Activated CD8-positive, alpha-beta T cell treated with anti-CD3 and anti-CD28 coated beads, Interleukin-2, amount 10 ng/mL, durations not matched to agents 7 days and 5 days (primary cell): ENCODE results near the gene TBC1D5. TPM values are rescaled to one million over a fixed set of nuclear protein-coding genes. Genes with fewer than 3 reads are reported as not detected.
"Not testable (repeated sequence)": the region's sequence is repeated elsewhere in the genome, so short reads cannot be mapped to it uniquely, and the experiment has no call there.

Experiments
- ATAC-seq: fragments of 150-1000 bp; cut with Tn5 transposase; one replicate; pipeline ENCODE4 v1.10.0; 2021; ENCODE audit warnings: moderate library complexity
- CTCF ChIA-PET: fragments of 350-600 bp; sonication (Branson Sonifier 250); formaldehyde crosslinking; loops from one replicate; lab custom pipeline; 2021; ENCODE audit warnings: antibody characterized with exemption; lab: Charles Lee
- POLR2A ChIA-PET: fragments of 350-600 bp; sonication (Branson Sonifier 250); formaldehyde crosslinking; loops from one replicate; lab custom pipeline; 2021; ENCODE audit warnings: antibody characterized with exemption; lab: Charles Lee
- DNase-seq: peaks from one replicate; pipeline ENCODE4 v3.0.0-alpha.2; 2020
- H3K27ac Mint-ChIP-seq: one replicate; pipeline ENCODE4 v1.8.0; 2021; ENCODE audit warnings: mild to moderate bottlenecking, mixed read lengths
- H3K27me3 Mint-ChIP-seq: one replicate; pipeline ENCODE4 v1.8.0; 2021; ENCODE audit warnings: low read depth, mixed read lengths
- H3K36me3 Mint-ChIP-seq: one replicate; pipeline ENCODE4 v1.8.0; 2021; ENCODE audit warnings: low read depth, mixed read lengths
- H3K4me1 Mint-ChIP-seq: one replicate; pipeline ENCODE4 v1.8.0; 2021; ENCODE audit warnings: low read depth, mixed read lengths
- H3K4me3 Mint-ChIP-seq: one replicate; pipeline ENCODE4 v1.8.0; 2021; ENCODE audit warnings: mild to moderate bottlenecking, mixed read lengths
- H3K9me3 Mint-ChIP-seq: one replicate; pipeline ENCODE4 v1.8.0; 2022; ENCODE audit warnings: mixed read lengths; ENCODE audit not compliant: insufficient read depth
- total RNA-seq, 2 experiments: library from RNA; stranded (reverse); gene quantifications; one replicate each; pipeline ENCODE4 v1.2.3, GENCODE V29; 2021

TBC1D5 gene
- total RNA-seq, 2 experiments from 2014 or later, result 51.2 to 52.8 TPM

DNA sequence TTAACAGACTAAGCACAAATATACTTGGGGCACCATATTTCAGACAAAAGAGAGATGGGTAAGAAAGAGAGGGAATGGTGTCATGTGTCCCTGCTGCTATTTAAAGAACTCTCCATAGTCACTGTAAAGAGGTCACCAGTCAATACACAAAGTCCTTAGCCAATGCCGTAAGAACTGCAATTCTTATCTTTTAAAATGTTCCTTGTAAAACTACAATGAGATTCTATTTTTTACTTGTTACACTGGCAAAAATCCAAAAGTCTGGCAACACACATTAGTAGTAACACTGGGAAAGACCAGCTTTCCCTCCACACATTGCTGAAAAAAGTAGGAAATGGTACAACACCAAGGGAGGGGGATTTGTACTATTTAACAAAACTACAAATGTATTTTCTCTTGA lies 189.4 kb downstream of the TBC1D5 start:
- no peaks in the 10 kb centered on the region for H3K27me3 Mint-ChIP-seq
- no peaks in the 10 kb centered on the region for H3K4me1 Mint-ChIP-seq
- H3K4me3 Mint-ChIP-seq, result no peak overlapping the region
- DNase-seq (no peak), ATAC-seq (no peak)
- no peak overlapping the region for H3K27ac Mint-ChIP-seq
- peaks cover 2% of the 10 kb centered on the region for H3K36me3 Mint-ChIP-seq
- ChIA-PET CTCF (interaction anchor here (1.2 kb wide), 1 partner anchor 288 kb away, joined by 5 read pairs; no protein-coding TSS in a partner anchor), POLR2A (no interaction called here)
- H3K9me3 Mint-ChIP-seq, result no peaks in the 10 kb centered on the region

DNA sequence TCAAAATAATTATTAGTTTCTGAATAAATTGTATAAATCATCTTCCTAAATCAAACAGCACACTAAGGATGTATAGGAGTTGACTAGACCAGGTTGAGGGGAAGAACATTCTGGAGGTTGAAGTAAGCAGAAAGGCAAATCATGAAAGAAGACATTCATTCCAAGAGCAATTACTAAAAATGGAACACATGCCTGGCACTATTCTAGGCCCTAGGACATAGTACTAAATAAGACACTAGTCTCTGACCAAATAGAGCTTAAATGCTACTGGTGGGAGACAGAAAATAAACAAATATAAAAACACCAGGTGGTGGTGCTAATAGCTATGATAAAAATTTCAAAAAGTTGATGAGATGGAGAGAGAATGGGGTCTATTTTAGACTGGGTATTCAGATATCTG lies 190.1 kb downstream of the TBC1D5 start:
- CTCF ChIA-PET, result interaction anchor here (1.2 kb wide), 1 partner anchor 289 kb away, joined by 5 read pairs; no protein-coding TSS in a partner anchor
- ATAC-seq, result no peak

DNA sequence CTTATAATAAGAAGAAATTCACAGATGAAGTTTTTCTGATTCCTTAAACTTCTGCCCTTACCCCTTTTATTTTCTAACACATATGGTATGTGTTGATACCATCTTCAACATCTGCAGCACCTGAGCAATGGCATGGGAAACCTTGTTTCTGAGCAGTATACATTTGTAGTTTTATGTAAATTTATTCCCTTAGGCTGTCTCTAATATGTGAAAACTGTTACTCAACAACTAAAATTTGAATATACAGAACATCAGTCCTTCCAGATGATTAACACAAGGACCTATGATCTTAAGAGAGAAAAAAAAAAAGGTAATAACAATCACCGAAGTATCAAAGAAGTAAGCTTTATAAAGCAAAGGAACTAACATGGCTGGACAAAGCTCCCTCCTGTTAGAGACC lies 190.5 kb downstream of the TBC1D5 start:
- Mint-ChIP-seq H3K9me3 (no peaks in the 10 kb centered on the region), H3K36me3 (peaks cover 2% of the 10 kb centered on the region), H3K4me1 (no peaks in the 10 kb centered on the region), H3K4me3 (no peak overlapping the region), H3K27me3 (no peaks in the 10 kb centered on the region), H3K27ac (no peak overlapping the region)
- POLR2A ChIA-PET, result no interaction called here
- CTCF ChIA-PET, result interaction anchor here (1.2 kb wide), 1 partner anchor 289 kb away, joined by 5 read pairs; no protein-coding TSS in a partner anchor
- ATAC-seq (no peak), DNase-seq (no peak)

More for the DNA sequence above, 190.1 kb downstream of the TBC1D5 start:
- H3K4me1 Mint-ChIP-seq, result no peaks in the 10 kb centered on the region
- H3K9me3 Mint-ChIP-seq, result no peaks in the 10 kb centered on the region
- H3K27me3 Mint-ChIP-seq, result no peaks in the 10 kb centered on the region
- POLR2A ChIA-PET, result no interaction called here
- H3K36me3 Mint-ChIP-seq, result peaks cover 2% of the 10 kb centered on the region
- no peak overlapping the region for H3K4me3 Mint-ChIP-seq
- DNase-seq, result no peak
- no peak overlapping the region for H3K27ac Mint-ChIP-seq

DNA sequence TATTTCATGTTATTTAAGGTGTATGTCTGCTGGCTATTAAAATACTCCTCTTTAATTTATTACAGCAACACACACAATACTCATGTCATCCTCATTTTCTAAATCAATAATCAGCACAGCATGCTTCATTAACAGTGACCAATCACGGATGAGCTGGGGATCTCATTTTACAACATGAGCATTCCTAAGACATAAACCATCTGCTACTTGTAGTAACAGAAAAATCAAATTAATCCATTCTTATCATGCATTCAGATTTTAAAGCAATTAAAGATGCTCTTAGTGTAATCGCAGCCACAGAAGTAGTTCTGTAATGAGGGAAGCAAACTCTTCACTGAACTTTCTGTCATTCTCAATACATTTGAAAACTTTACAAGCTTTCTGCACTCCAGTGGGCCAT lies 191.1 kb downstream of the TBC1D5 start:
- Mint-ChIP-seq H3K36me3 (no peaks in the 10 kb centered on the region), H3K4me1 (no peaks in the 10 kb centered on the region), H3K27me3 (no peaks in the 10 kb centered on the region), H3K27ac (no peak overlapping the region), H3K4me3 (no peak overlapping the region), H3K9me3 (no peaks in the 10 kb centered on the region)
- POLR2A ChIA-PET, result no interaction called here
- DNase-seq (no peak), ATAC-seq (no peak)
- CTCF ChIA-PET, result no interaction called here

DNA sequence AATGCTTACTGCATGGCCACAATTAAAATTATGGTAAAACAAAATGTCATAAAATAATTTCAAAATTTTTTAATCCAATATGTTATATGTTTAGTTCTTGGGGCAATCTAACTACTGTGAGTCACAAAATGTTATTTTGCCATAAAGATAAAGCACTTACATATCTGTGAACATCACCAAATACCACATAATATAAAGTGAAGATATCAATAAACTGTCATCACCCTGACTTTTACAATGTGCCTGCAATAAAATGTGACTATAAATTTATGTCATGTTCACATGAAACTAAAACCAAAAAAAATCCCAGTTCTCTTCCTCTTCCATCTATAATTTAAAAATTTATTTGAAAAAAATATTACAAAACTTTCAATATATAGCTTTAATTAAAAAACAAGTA lies 191.8 kb downstream of the TBC1D5 start:
- CTCF ChIA-PET, result no interaction called here
- DNase-seq (no peak), ATAC-seq (no peak)
- no peaks in the 10 kb centered on the region for H3K27me3 Mint-ChIP-seq
- no peak overlapping the region for H3K4me3 Mint-ChIP-seq
- H3K36me3 Mint-ChIP-seq, result no peaks in the 10 kb centered on the region
- no peaks in the 10 kb centered on the region for H3K4me1 Mint-ChIP-seq
- POLR2A ChIA-PET, result no interaction called here
- H3K9me3 Mint-ChIP-seq, result no peaks in the 10 kb centered on the region
- no peak overlapping the region for H3K27ac Mint-ChIP-seq

DNA sequence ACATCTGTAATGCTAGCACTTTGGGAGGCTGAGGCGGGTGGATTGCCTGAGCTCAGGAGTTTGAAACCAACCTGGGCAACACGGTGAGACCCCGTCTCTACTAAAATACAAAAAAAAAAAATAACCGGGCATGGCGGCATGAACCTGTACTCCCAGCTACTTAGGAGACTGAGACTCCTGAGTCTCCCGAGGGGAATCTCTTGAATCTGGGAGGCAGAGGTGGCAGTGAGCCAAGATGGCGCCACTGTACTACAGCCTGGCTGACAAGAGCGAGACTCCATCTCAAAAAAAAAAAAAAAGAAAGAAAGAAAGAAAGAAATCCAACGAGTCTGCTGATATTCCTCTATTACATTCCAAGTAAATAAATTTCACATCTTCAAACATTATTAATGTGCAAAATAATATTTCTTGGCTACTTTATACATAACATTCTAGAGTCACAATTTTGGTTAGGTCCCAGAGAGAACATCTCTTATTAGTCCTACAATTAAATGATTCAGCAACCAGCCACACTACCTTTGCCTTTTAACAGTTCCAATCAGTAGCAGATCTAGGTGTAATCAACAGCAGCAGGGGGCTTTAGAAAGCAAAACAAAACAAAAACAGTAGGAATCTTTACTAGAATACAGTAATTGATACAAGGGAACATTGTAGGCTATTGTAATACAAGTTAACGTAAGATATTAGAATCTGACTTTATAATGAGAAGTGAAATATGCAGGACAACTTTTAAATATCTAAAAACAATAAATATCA lies 195.8 kb downstream of the TBC1D5 start:
- DNase-seq (no peak), ATAC-seq (no peak)
- H3K4me1 Mint-ChIP-seq, result no peaks in the 10 kb centered on the region
- no peak overlapping the region for H3K4me3 Mint-ChIP-seq
- ChIA-PET POLR2A (no interaction called here), CTCF (no interaction called here)
- no peaks in the 10 kb centered on the region for H3K27me3 Mint-ChIP-seq
- no peak overlapping the region for H3K27ac Mint-ChIP-seq
- no peaks in the 10 kb centered on the region for H3K9me3 Mint-ChIP-seq
- peaks cover 4% of the 10 kb centered on the region for H3K36me3 Mint-ChIP-seq

DNA sequence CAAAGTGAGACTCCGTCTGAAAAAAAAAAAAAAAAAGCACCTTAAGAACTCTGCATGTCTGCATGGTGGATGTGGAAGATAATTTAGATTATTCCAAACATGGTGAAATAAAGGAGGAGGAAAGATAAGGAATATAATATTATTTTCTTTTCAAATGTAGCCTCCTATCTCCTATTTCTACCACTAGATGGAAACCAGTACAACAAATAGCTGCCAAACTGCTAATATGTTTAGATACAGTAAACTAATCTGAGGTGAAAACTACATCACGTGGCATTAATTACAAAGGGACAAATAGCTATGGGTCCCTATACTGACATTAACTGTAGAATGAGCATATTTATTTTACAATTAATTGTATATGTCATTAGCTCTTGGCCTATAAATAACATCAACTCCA lies 197.8 kb downstream of the TBC1D5 start:
- H3K36me3 Mint-ChIP-seq, result peaks cover 4% of the 10 kb centered on the region
- no peaks in the 10 kb centered on the region for H3K4me1 Mint-ChIP-seq
- DNase-seq (no peak), ATAC-seq (no peak)
- H3K27ac Mint-ChIP-seq, result no peak overlapping the region
- no peak overlapping the region for H3K4me3 Mint-ChIP-seq
- POLR2A ChIA-PET, result no interaction called here
- H3K27me3 Mint-ChIP-seq, result no peaks in the 10 kb centered on the region
- CTCF ChIA-PET, result interaction anchor here (0.8 kb wide), 1 partner anchor 296 kb away, joined by 3 read pairs; no protein-coding TSS in a partner anchor
- no peaks in the 10 kb centered on the region for H3K9me3 Mint-ChIP-seq

DNA sequence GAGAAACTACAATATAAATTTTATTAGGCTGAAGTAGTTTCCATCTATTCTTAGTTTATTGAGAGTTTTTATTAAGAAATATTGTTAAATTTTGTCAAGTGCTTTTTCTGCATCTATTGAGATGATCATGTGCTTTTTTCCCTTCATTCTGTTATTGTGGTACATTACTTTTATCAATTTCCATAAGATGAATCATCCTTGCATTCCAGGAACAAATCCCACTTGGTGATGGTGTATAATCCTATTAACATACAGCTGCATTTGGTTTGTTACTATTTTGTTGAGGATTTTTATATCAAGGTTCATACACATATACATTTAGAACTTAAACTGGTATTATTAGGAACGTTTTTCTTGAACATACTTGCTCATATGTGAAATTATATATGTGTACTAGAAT lies 199.8 kb downstream of the TBC1D5 start:
- Mint-ChIP-seq H3K27me3 (no peaks in the 10 kb centered on the region), H3K9me3 (no peaks in the 10 kb centered on the region), H3K4me1 (no peaks in the 10 kb centered on the region), H3K4me3 (no peak overlapping the region), H3K36me3 (peaks cover 4% of the 10 kb centered on the region), H3K27ac (no peak overlapping the region)
- POLR2A ChIA-PET, result no interaction called here
- CTCF ChIA-PET, result no interaction called here
- ATAC-seq (no peak), DNase-seq (no peak)

DNA sequence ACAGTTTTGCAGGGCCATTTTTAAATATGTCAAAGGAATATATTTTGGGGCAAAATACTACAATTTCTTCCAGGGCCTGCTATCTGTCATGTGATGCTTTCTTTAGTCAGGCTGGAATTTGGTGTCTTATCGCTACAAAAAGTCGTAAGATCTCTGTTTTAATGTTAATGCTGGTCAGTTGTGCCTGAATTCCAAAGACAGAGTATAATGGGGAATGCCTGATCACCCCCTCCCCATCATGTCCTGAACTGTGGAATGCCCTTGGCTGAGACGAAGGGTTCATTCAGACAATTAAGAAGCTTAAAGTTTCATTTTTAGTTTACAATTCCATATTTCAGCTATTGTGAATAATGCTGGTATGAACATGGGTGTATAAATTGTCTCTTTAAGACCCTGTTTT lies 203.0 kb downstream of the TBC1D5 start:
- no peaks in the 10 kb centered on the region for H3K9me3 Mint-ChIP-seq
- ATAC-seq (no peak), DNase-seq (no peak)
- H3K4me1 Mint-ChIP-seq, result no peaks in the 10 kb centered on the region
- peaks cover 4% of the 10 kb centered on the region for H3K36me3 Mint-ChIP-seq
- no peaks in the 10 kb centered on the region for H3K27me3 Mint-ChIP-seq
- CTCF ChIA-PET, result no interaction called here
- POLR2A ChIA-PET, result no interaction called here
- no peak overlapping the region for H3K4me3 Mint-ChIP-seq
- H3K27ac Mint-ChIP-seq, result no peak overlapping the region

DNA sequence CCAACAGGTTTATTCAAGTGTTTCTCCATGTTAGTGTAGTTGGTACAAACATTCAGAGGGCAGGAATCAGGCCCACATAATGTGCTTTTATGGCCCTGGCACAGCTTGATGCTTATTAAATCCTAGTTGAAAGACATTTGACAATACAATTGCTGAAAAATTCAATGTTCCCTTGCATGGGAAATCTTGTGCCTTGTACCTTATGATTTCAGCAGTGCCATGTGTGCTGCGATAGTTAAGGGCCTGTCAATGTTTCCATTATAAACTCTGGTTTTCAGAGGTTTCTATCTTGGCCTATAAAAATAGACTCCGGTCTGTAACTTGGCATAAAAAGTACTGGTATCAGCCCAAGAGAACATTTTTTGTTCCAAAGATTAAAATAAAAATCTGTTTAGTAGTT lies 207.2 kb downstream of the TBC1D5 start:
- Mint-ChIP-seq H3K27ac (no peak overlapping the region), H3K4me1 (no peaks in the 10 kb centered on the region), H3K27me3 (no peaks in the 10 kb centered on the region), H3K4me3 (no peak overlapping the region), H3K9me3 (no peaks in the 10 kb centered on the region), H3K36me3 (peaks cover 4% of the 10 kb centered on the region)
- POLR2A ChIA-PET, result no interaction called here
- DNase-seq (no peak), ATAC-seq (no peak)
- CTCF ChIA-PET, result no interaction called here

DNA sequence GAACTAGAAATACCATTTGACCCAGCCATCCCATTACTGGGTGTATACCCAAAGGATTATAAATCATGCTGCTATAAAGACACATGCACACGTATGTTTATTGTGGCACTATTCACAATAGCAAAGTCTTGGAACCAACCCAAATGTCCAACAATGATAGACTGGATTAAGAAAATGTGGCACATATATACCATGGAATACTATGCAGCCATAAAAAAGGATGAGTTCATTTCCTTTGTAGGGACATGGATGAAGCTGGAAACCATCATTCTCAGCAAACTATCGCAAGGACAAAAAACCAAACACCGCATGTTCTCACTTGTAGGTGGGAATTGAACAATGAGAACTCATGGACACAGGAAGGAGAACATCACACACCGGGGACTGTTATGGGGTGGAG lies 210.0 kb downstream of the TBC1D5 start:
- H3K36me3 Mint-ChIP-seq, DNase-seq, H3K9me3 Mint-ChIP-seq, H3K4me1 Mint-ChIP-seq, H3K27ac Mint-ChIP-seq, CTCF ChIA-PET, H3K27me3 Mint-ChIP-seq, ATAC-seq, H3K4me3 Mint-ChIP-seq, POLR2A ChIA-PET: not testable (repeated sequence)

DNA sequence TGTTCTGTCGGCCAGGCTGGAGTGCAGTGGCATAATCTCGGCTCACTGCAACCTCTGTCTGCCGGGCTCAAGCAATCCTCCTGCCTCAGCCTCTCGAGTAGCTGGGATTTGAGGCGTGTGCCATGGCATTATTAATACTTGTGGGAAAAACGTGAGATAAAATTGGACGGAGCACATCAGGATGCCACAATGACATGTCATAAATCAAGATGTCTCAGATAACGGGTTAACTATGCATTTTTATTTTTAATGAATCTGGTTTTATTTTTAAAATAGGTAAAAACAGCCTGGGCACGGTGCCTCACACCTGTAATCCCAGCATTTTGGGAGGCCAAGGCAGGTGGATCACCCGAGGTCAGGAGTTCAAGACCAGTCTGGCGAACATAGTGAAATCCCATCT lies 212.8 kb downstream of the TBC1D5 start:
- H3K4me3 Mint-ChIP-seq, result no peak overlapping the region
- CTCF ChIA-PET, result no interaction called here
- H3K27ac Mint-ChIP-seq, result no peak overlapping the region
- H3K9me3 Mint-ChIP-seq, result no peaks in the 10 kb centered on the region
- H3K4me1 Mint-ChIP-seq, result no peaks in the 10 kb centered on the region
- DNase-seq, result no peak
- H3K27me3 Mint-ChIP-seq, result no peaks in the 10 kb centered on the region
- peaks cover 4% of the 10 kb centered on the region for H3K36me3 Mint-ChIP-seq
- POLR2A ChIA-PET, result no interaction called here
- ATAC-seq, result no peak
